Upper lobe of left lung (tissue), 6 donors: ENCODE measurements around the gene FOXP1. TPM values are rescaled to one million over a fixed set of nuclear protein-coding genes. Genes with fewer than 3 reads are reported as not detected.

Experiments used
- ATAC-seq, 2 donors: fragments of 200-7000 bp; cut with Tn5 transposase; one replicate each; pipeline ENCODE4 v1.9.1; 2022; ENCODE audit warnings: mild to moderate bottlenecking in 2 of 2, moderate library complexity in 2 of 2; ENCODE audit not compliant: low FRiP score in 2 of 2
- DNase-seq, 2 donors: peaks; one replicate each; pipeline ENCODE4 v3.0.0-alpha.2; 2019 to 2020
- H3K27ac ChIP-seq, 4 donors: fragments of 200-600 bp; sonication (generic); one replicate each; pipeline ENCODE4 v1.5.1; 2016 to 2019
- H3K27me3 ChIP-seq, 4 donors: fragments of 200-600 bp; sonication (generic); one replicate each; pipeline ENCODE4 v1.5.1; 2017 to 2019
- H3K36me3 ChIP-seq, 4 donors: fragments of 200-600 bp; sonication (generic); one replicate each; pipeline ENCODE4 v1.5.1; 2016 to 2019
- H3K4me1 ChIP-seq, 4 donors: fragments of 200-600 bp; sonication (generic); one replicate each; pipeline ENCODE4 v1.5.1; 2018 to 2019
- H3K4me3 ChIP-seq, 4 donors: fragments of 200-600 bp; sonication (generic); one replicate each; pipeline ENCODE4 v1.5.1; 2017 to 2019; ENCODE audit warnings: mild to moderate bottlenecking in 2 of 4, moderate library complexity in 1 of 4
- H3K9me3 ChIP-seq, 4 donors: fragments of 200-600 bp; sonication (generic); one replicate each; pipeline ENCODE4 v1.5.1; 2018 to 2019
- EP300 ChIP-seq, 4 donors: sonication (generic); formaldehyde crosslinking; IDR thresholded peaks; one replicate each; pipeline ENCODE4 v1.5.1; 2017; ENCODE audit warnings: antibody characterized with exemption in 4 of 4, control low read depth in 2 of 4
- POLR2A ChIP-seq, 4 donors: fragments of 450-650 bp; IDR thresholded peaks; one replicate each; pipeline ENCODE4 v1.5.1; 2016 to 2017; ENCODE audit warnings: antibody characterized with exemption in 4 of 4, mild to moderate bottlenecking in 2 of 4
- POLR2AphosphoS5 ChIP-seq, 2 donors: sonication (generic); formaldehyde crosslinking; IDR thresholded peaks; one replicate each; pipeline ENCODE4 v1.5.1; 2017; ENCODE audit warnings: antibody characterized with exemption in 2 of 2
- WGBS, 2 donors: methylation state at CpG; one replicate each; pipeline ENCODE4 v1.1.5; 2017 to 2018; 5-methylcytosine and 5-hydroxymethylcytosine counted together
- total RNA-seq, 6 donors: library from RNA; depleted of rRNA in 4 of 6; stranded (reverse); fragments of >200 nt in 4 of 6; gene quantifications; one replicate each; pipeline versions ENCODE4 v1.1.0 to v1.2.1, GENCODE V29; 2016 to 2021
- TF ChIP-seq, protein P1 (sequence below), 6 experiments: fragments of 450-650 bp in 4 of 6; fragments of 200-600 bp in 2 of 6; sonication (generic) in 2 of 6; IDR thresholded peaks; one replicate each; pipeline ENCODE4 v1.5.1; 2016 to 2019; ENCODE audit warnings: antibody characterized with exemption in 6 of 6
- donor health status: DM: no; HTN: no; CAD: no; lungs with moderate emphysema.
- donor health status: DM: no; HTN: yes; CAD: no; lungs with severe emphysema.

The FOXP1 gene
- total RNA-seq, 6 donors from 2014 or later, result 103 to 248 (median 134) TPM

DNA sequence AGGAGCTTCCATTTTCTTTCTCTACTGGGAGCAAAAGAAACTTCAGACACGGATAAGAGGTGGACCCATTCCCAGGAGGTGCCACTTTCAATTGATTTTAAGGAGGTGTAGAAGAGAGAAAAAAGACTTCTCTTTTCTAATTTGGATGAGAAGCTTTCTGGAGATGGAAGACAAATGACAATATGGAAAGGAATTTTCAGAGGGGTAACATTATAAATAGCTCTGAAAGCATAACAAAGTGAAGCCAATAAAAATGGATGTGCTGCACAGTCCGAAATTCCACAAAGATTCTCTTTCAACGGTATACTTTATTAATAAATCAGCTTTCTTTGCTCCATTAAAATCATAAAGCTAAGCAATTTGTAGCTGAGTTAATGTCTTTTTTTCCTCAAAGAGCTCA lies 663.9 kb downstream of the FOXP1 start:
- Histone ChIP-seq H3K27ac (no peak overlapping the region), H3K27me3 (no peaks in the 10 kb centered on the region), H3K4me1 (no peaks in the 10 kb centered on the region), H3K9me3 (no peaks in the 10 kb centered on the region), H3K4me3 (no peak overlapping the region), H3K36me3 (no peaks in the 10 kb centered on the region)
- TF ChIP-seq, protein P1, sequence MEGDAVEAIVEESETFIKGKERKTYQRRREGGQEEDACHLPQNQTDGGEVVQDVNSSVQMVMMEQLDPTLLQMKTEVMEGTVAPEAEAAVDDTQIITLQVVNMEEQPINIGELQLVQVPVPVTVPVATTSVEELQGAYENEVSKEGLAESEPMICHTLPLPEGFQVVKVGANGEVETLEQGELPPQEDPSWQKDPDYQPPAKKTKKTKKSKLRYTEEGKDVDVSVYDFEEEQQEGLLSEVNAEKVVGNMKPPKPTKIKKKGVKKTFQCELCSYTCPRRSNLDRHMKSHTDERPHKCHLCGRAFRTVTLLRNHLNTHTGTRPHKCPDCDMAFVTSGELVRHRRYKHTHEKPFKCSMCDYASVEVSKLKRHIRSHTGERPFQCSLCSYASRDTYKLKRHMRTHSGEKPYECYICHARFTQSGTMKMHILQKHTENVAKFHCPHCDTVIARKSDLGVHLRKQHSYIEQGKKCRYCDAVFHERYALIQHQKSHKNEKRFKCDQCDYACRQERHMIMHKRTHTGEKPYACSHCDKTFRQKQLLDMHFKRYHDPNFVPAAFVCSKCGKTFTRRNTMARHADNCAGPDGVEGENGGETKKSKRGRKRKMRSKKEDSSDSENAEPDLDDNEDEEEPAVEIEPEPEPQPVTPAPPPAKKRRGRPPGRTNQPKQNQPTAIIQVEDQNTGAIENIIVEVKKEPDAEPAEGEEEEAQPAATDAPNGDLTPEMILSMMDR (IDR thresholded peaks at IDR 0.05), result no peak
- 83 to 96% methylated on average over 3 of the region's 3 CpGs for WGBS, 2 donors
- no peak for DNase-seq
- no peak for ATAC-seq

DNA sequence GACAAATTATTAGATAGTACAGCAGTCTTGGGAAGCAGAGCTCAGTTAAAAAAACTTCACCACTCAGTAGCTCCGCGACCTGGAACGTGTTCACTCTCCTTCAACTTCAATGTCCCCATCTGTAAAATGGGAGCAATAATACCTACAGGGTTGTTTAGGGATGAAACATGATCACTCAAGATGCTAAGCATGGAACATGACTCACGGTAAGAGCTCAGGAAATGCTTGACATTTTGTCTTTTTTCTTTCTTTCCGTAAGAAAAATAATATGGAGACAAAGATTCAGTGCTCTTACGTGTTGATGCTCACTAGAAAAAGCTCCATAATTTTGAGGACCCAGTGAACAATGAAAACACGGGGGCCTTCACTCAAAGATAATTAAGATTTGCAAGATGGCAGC lies 664.4 kb downstream of the FOXP1 start:
- TF ChIP-seq EP300 (IDR thresholded peaks at IDR 0.05) (no peak), POLR2AphosphoS5 (IDR thresholded peaks at IDR 0.05) (no peak)
- TF ChIP-seq, protein P1 (IDR thresholded peaks at IDR 0.05), result no peak
- no peak overlapping the region for H3K4me3 ChIP-seq
- H3K36me3 ChIP-seq, result no peaks in the 10 kb centered on the region
- H3K27ac ChIP-seq, result no peak overlapping the region
- ATAC-seq (no peak), DNase-seq (no peak)
- no peaks in the 10 kb centered on the region for H3K9me3 ChIP-seq
- 91 to 93% methylated on average over 7 of the region's 7 CpGs for WGBS, 2 donors
- no peaks in the 10 kb centered on the region for H3K27me3 ChIP-seq
- H3K4me1 ChIP-seq, result no peaks in the 10 kb centered on the region

DNA sequence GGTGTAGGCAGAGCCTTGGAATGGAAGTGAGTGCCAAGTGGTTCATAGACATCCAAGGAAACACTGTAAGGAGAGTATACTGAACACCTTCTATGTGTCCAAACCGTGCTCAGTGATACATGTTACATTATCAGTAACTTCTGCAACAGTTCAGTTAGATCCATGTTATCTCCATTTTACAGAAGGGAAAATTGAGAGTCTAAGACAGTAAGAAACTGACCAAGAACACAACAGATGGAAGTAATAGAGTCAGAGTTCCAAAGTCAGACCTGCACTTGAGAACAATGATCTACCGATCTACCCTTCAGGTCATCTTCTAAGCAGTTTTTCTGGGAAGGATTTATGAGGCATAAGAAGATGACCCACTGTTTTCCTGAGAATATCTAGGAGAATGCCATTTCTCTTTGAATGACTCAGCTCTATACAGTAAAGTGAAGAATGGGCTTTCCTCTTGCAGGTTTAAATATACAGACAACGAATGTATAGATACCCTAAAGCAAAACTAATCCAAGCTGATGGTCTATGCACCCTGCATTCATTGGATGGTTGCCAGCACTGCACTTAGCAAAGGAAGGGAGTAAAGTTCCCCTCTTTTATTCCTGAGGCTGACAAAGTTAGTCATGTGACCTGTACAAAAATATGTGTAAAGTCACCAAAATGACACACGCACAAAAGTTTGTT lies 667.0 kb downstream of the FOXP1 start:
- Histone ChIP-seq H3K9me3 (no peaks in the 10 kb centered on the region), H3K4me1 (no peaks in the 10 kb centered on the region), H3K36me3 (no peaks in the 10 kb centered on the region), H3K4me3 (no peak overlapping the region), H3K27me3 (no peaks in the 10 kb centered on the region), H3K27ac (no peak overlapping the region)
- DNase-seq (no peak), ATAC-seq (no peak)
- 55 to 62% methylated on average over 4 of the region's 4 CpGs for WGBS, 2 donors
- TF ChIP-seq POLR2AphosphoS5 (IDR thresholded peaks at IDR 0.05), result no peak
- TF ChIP-seq EP300 (IDR thresholded peaks at IDR 0.05), result no peak
- TF ChIP-seq, protein P1 (IDR thresholded peaks at IDR 0.05), result no peak

DNA sequence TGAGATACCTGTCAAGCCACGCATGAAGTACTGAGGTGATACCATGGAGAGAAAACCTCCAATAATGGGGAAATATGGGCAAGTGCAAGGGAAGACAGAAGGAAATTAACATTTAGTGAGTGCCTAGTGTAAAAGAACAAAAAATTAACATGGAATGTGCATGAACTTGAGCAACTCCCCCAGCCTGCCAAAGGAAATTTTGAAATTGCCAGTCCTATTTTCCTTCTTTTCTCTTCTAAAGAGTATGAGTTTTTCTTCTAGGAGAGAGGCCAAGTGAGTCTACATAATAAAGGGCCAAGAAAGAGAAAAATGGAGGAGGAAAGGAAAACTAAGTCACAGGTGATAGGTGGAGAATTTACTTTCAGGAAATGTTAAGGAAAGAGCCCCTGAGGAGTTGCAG lies 668.7 kb downstream of the FOXP1 start:
- Histone ChIP-seq H3K27ac (no peak overlapping the region), H3K27me3 (no peaks in the 10 kb centered on the region), H3K4me3 (no peak overlapping the region), H3K9me3 (no peaks in the 10 kb centered on the region), H3K36me3 (no peaks in the 10 kb centered on the region), H3K4me1 (no peaks in the 10 kb centered on the region)
- ATAC-seq (no peak), DNase-seq (no peak)
- 91 to 94% methylated on average over 1 of the region's 1 CpG for WGBS, 2 donors
- TF ChIP-seq, protein P1 (IDR thresholded peaks at IDR 0.05), result no peak
- TF ChIP-seq EP300 (IDR thresholded peaks at IDR 0.05), result no peak
- TF ChIP-seq POLR2A (IDR thresholded peaks at IDR 0.05), result no peak
- no peak for TF ChIP-seq POLR2AphosphoS5 (IDR thresholded peaks at IDR 0.05)

DNA sequence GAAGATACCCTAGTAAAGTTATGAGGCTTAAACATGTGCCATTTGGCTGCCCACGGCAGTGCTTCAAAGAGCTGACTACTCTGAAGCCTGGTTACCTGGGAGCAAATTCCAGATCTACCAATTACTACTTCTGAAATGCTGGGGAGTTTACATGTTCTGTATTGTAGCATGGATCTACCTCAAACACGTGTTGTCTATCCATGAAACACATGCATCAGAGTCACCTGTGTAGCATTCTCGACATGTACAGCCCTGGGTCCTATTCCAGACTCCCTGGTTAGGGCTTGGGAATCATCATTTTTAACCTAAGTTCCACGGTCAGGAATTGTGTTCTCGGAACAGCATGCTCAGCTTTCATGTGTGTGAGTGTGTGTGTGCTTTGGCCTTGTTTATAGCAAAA lies 671.8 kb downstream of the FOXP1 start:
- H3K36me3 ChIP-seq, result no peaks in the 10 kb centered on the region
- TF ChIP-seq POLR2AphosphoS5 (IDR thresholded peaks at IDR 0.05), result no peak
- TF ChIP-seq POLR2A (IDR thresholded peaks at IDR 0.05), result no peak
- TF ChIP-seq EP300 (IDR thresholded peaks at IDR 0.05), result no peak
- TF ChIP-seq, protein P1 (IDR thresholded peaks at IDR 0.05), result no peak
- DNase-seq (no peak), ATAC-seq (no peak)
- no peak overlapping the region for H3K4me3 ChIP-seq
- no peaks in the 10 kb centered on the region for H3K27me3 ChIP-seq
- no peaks in the 10 kb centered on the region for H3K4me1 ChIP-seq
- no peaks in the 10 kb centered on the region for H3K9me3 ChIP-seq
- WGBS, 2 donors, result 85 to 93% methylated on average over 5 of the region's 5 CpGs
- H3K27ac ChIP-seq, result no peak overlapping the region
